GM23248 (cell line): Measurements from ENCODE around the gene SDF2L1. TPM values are rescaled to one million over a fixed set of nuclear protein-coding genes. Genes with fewer than 3 reads are reported as not detected.

Source experiments
- DNase-seq: peaks from one replicate; pipeline ENCODE4 v3.0.0-alpha.2; 2015
- H2AFZ ChIP-seq: fragments of 200-600 bp; sonication (generic); 2 replicates; pipeline ENCODE4 v1.6.1; 2016; ENCODE audit warnings: antibody characterized with exemption
- H3F3A ChIP-seq: fragments of 200-600 bp; sonication (generic); 2 replicates; pipeline ENCODE4 v1.6.1; 2016; ENCODE audit warnings: mild to moderate bottlenecking, antibody characterized with exemption, mixed run types; ENCODE audit not compliant: insufficient read depth
- H3K27ac ChIP-seq: fragments of 200-600 bp; sonication (generic); 2 replicates; pipeline ENCODE4 v1.5.1; 2016; ENCODE audit warnings: mild to moderate bottlenecking
- H3K27me3 ChIP-seq: fragments of 200-600 bp; sonication (generic); replicated peaks from 2 replicates; pipeline ENCODE4 v1.6.1; 2016; ENCODE audit warnings: mild to moderate bottlenecking; ENCODE audit not compliant: insufficient read depth
- H3K36me3 ChIP-seq: fragments of 200-600 bp; sonication (generic); 2 replicates; pipeline ENCODE4 v1.6.1; 2016; ENCODE audit warnings: low read depth, mild to moderate bottlenecking
- H3K4me1 ChIP-seq: fragments of 200-600 bp; sonication (generic); 2 replicates; pipeline ENCODE4 v1.6.1; 2016; ENCODE audit warnings: mild to moderate bottlenecking; ENCODE audit not compliant: insufficient read depth
- H3K4me2 ChIP-seq: fragments of 200-600 bp; sonication (generic); one replicate; pipeline ENCODE4 v1.6.1; 2016; ENCODE audit warnings: mild to moderate bottlenecking; ENCODE audit not compliant: unreplicated experiment
- H3K4me3 ChIP-seq: fragments of 200-600 bp; sonication (generic); 2 replicates; pipeline ENCODE4 v1.5.1; 2016; ENCODE audit warnings: mild to moderate bottlenecking
- H3K79me2 ChIP-seq: fragments of 200-600 bp; sonication (generic); 2 replicates; pipeline ENCODE4 v1.6.1; 2016; ENCODE audit warnings: mild to moderate bottlenecking; ENCODE audit not compliant: insufficient read depth
- H3K9ac ChIP-seq: fragments of 200-600 bp; sonication (generic); 2 replicates; pipeline ENCODE4 v1.6.1; 2016; ENCODE audit warnings: mild to moderate bottlenecking
- H3K9me2 ChIP-seq: fragments of 200-600 bp; sonication (generic); 2 replicates; pipeline ENCODE4 v1.6.1; 2016; ENCODE audit warnings: mixed run types, mild to moderate bottlenecking, moderate library complexity; ENCODE audit not compliant: insufficient read depth
- H3K9me3 ChIP-seq: fragments of 200-600 bp; sonication (generic); one replicate; pipeline ENCODE4 v1.6.1; 2017; ENCODE audit warnings: low read depth
- H4K20me1 ChIP-seq: fragments of 200-600 bp; sonication (generic); 2 replicates; pipeline ENCODE4 v1.6.0; 2016; ENCODE audit not compliant: insufficient read depth
- EZH2 ChIP-seq: fragments of 200-600 bp; sonication (generic); IDR thresholded peaks from 2 replicates; pipeline ENCODE4 v1.6.1; 2018; ENCODE audit warnings: antibody characterized with exemption, mild to moderate bottlenecking; ENCODE audit not compliant: insufficient read depth, poor library complexity, severe bottlenecking
- EZH2phosphoT487 ChIP-seq: fragments of 200-600 bp; sonication (generic); IDR thresholded peaks from 2 replicates; pipeline ENCODE4 v1.6.1; 2018; ENCODE audit warnings: antibody characterized with exemption, moderate library complexity, mild to moderate bottlenecking, low read depth; ENCODE audit not compliant: insufficient read depth
- WGBS, 2 experiments: methylation state at CpG; one replicate each; pipeline ENCODE4 v1.1.6; 2015 to 2017; ENCODE audit warnings: low lambda C conversion rate in 2 of 2, low coverage in 1 of 2; ENCODE audit errors: missing lambda C conversion rate in 2 of 2; 5-methylcytosine and 5-hydroxymethylcytosine counted together
- in situ Hi-C: fragments of 300-500 bp; cut with MboI; formaldehyde crosslinking; loops from 2 replicates; pipeline ENCODE4 v1.15.0; 2020
- polyA plus RNA-seq: library from polyadenylated mRNA; unstranded; fragments of >200 nt; fragmentation: Nextera tagmentation; extraction: Ambion mirVana; gene quantifications from 2 replicates; pipeline ENCODE4 v1.2.1, GENCODE V29; 2016
- total RNA-seq: library from RNA; depleted of rRNA; stranded (reverse); fragments of >200 nt; shearing (Covaris generic); gene quantifications from 2 replicates; pipeline ENCODE4 v1.2.3, GENCODE V29; 2014

The SDF2L1 gene
- total and polyA plus RNA-seq, 2 experiments from 2014 or later = 33.9 to 37.2 TPM

- H3K79me2 ChIP-seq = no peaks in the 10 kb centered on the region
- WGBS, 2 experiments = 24 to 25% methylated on average over 13 to 17 of the region's 17 CpGs
- H3K36me3 ChIP-seq = no peaks in the 10 kb centered on the region
- no peaks in the 10 kb centered on the region for H4K20me1 ChIP-seq
- no peaks in the 10 kb centered on the region for H3K9me3 ChIP-seq
- TF ChIP-seq EZH2phosphoT487 (no peak), EZH2 (no peak)
- peaks cover 7% of the 10 kb centered on the region; the same call in 1 of the 2 replicates for H3F3A ChIP-seq
- H3K4me3 ChIP-seq = peak overlapping the region; percentile 66
- no peaks in the 10 kb centered on the region for H3K4me1 ChIP-seq
- DNase-seq = no peak
- H3K9me2 ChIP-seq = no peaks in the 10 kb centered on the region
- no peak overlapping the region for H3K9ac ChIP-seq
- peak overlapping the region; percentile 80 for H2AFZ ChIP-seq
- no peak overlapping the region for H3K27ac ChIP-seq
- in situ Hi-C loops = no loop called here
- no peak overlapping the region for H3K4me2 ChIP-seq
- no peaks in the 10 kb centered on the region for H3K27me3 ChIP-seq
Observed at GRCh38 chr22:21657020-21657359, 14.9 kb downstream of the SDF2L1 start.

DNA sequence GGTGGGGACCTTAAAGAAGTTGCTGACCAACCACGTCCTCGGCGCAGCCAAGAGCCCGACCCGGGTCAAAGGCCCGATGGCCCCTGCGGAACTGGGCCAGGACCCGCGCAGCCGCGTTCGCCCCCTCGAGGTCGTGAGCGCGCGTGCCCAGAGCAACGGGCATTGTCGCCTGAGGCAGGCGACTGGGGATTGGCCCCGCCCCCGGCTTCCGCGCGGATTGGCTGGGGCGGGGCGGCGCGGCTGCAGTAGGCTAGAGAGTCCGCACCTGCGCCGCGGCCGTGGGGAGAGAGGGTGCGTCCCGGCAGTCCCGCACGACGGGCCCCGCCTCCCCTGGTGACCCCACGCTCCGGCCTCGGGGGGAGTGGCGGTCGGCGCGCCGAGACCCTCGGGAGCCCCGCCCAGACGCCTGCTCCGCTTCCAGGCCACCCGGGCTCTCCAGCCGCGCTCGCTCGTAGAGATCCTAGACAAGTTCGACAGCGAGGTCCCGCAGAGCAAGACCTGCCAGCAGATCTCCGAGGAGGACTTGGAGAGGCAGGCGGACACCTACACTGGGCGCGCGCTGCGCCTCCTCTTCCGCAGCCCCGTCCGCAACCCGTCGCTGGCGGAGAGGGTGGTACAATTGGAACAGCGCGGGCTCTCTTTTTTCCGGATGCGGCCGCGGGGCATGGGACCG, 15.4 kb downstream of the SDF2L1 start:
- Histone ChIP-seq H3K79me2 (no peaks in the 10 kb centered on the region), H3K9me2 (no peaks in the 10 kb centered on the region), H3K27me3 (no peaks in the 10 kb centered on the region), H3K4me3 (peak overlapping the region; percentile 66), H3K9me3 (no peaks in the 10 kb centered on the region), H3K4me1 (no peaks in the 10 kb centered on the region), H4K20me1 (no peaks in the 10 kb centered on the region), H2AFZ (peak overlapping the region; percentile 80), H3K9ac (no peak overlapping the region), H3F3A (peaks cover 7% of the 10 kb centered on the region; the same call in 1 of the 2 replicates), H3K27ac (no peak overlapping the region), H3K4me2 (peak overlapping the region; percentile 51), H3K36me3 (no peaks in the 10 kb centered on the region)
- 1 to 5% methylated on average over 44 to 54 of the region's 79 CpGs for WGBS, 2 experiments
- TF ChIP-seq EZH2 (no peak), EZH2phosphoT487 (no peak)
- peak; percentile 61 for DNase-seq
- in situ Hi-C loops = no loop called here

DNA sequence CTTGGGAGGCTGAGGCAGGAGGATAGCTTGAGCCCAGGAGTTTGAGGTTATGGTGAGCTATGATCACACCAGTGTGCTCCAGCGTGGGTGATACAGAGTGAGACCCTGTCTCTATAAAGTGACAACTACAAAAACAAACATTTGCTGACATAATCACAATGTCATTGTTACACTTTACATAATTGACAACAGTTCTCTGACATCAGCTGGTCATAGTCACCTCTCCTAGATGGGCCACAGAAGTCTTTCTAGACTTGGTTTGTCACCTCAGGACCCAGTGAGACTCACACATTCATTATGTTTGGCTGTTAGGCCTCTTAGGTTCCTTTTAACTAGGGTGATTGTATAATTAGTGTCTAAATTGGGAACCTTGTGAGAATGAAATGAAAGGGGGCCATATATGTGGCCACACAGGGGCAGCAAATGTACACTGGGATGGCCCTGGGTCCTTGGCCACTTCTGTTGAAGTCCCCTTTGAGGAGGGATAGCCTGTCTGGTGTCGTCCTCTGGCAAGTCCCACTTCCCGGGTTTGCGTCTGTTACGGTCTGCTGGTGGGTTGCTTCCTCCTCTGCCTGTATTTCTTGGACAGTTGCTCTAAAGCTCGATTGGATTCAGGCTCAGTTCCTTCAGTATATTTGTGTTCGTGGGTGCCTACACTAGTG, 17.9 kb downstream of the SDF2L1 start:
- WGBS, 2 experiments = 62 to 67% methylated on average over 7 of the region's 7 CpGs
- H3K4me1 ChIP-seq = no peaks in the 10 kb centered on the region
- H3K9ac ChIP-seq = no peak overlapping the region
- in situ Hi-C loops = no loop called here
- no peaks in the 10 kb centered on the region for H3K27me3 ChIP-seq
- no peaks in the 10 kb centered on the region for H3K9me2 ChIP-seq
- no peak overlapping the region for H3K27ac ChIP-seq
- H3K4me2 ChIP-seq = no peak overlapping the region
- H3F3A ChIP-seq = peaks cover 7% of the 10 kb centered on the region; the same call in 1 of the 2 replicates
- no peak for DNase-seq
- no peaks in the 10 kb centered on the region for H3K79me2 ChIP-seq
- TF ChIP-seq EZH2phosphoT487 = no peak
- TF ChIP-seq EZH2 = no peak
- no peaks in the 10 kb centered on the region for H4K20me1 ChIP-seq
- H3K4me3 ChIP-seq = no peak overlapping the region
- H3K36me3 ChIP-seq = no peaks in the 10 kb centered on the region
- no peaks in the 10 kb centered on the region for H3K9me3 ChIP-seq
- no peak overlapping the region for H2AFZ ChIP-seq

GRCh38 chr22:21660904-21661303, 18.8 kb downstream of the SDF2L1 start:
- no peaks in the 10 kb centered on the region for H3K9me3 ChIP-seq
- in situ Hi-C loops = no loop called here
- DNase-seq = no peak
- no peaks in the 10 kb centered on the region for H3K36me3 ChIP-seq
- no peaks in the 10 kb centered on the region for H3K4me1 ChIP-seq
- H3K4me3 ChIP-seq = no peak overlapping the region
- no peaks in the 10 kb centered on the region for H4K20me1 ChIP-seq
- no peaks in the 10 kb centered on the region for H3K79me2 ChIP-seq
- WGBS, 2 experiments = 60 to 64% methylated on average over 7 of the region's 7 CpGs
- no peak overlapping the region for H3K27ac ChIP-seq
- TF ChIP-seq EZH2 (no peak), EZH2phosphoT487 (no peak)
- no peak overlapping the region for H2AFZ ChIP-seq
- H3K4me2 ChIP-seq = no peak overlapping the region
- H3K9me2 ChIP-seq = no peaks in the 10 kb centered on the region
- peaks cover 7% of the 10 kb centered on the region; the same call in 1 of the 2 replicates for H3F3A ChIP-seq
- H3K27me3 ChIP-seq = no peaks in the 10 kb centered on the region
- H3K9ac ChIP-seq = no peak overlapping the region
